Measurements from ENCODE around the gene PCDHGA8. TPM values are rescaled to one million over a fixed set of nuclear protein-coding genes. Genes with fewer than 3 reads are reported as not detected.
"Not testable (repeated sequence)": the region's sequence is repeated elsewhere in the genome, so short reads cannot be mapped to it uniquely, and the experiment has no call there.

PCDHGA8 gene
- total and polyA plus RNA-seq, 2 of the 13 experiments (the other 11 are each of a cell fraction or from before 2014, with no cell fraction given), result 0.05 to 0.29 TPM

DNA sequence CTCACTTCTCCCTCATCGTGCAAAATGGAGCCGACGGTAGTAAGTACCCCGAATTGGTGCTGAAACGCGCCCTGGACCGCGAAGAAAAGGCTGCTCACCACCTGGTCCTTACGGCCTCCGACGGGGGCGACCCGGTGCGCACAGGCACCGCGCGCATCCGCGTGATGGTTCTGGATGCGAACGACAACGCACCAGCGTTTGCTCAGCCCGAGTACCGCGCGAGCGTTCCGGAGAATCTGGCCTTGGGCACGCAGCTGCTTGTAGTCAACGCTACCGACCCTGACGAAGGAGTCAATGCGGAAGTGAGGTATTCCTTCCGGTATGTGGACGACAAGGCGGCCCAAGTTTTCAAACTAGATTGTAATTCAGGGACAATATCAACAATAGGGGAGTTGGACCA lies 38.9 kb downstream of the PCDHGA8 start:
- H3K4me3 ChIP-seq (replicated peaks in 1 of 3; ENCODE audit: insufficient read depth in 1 of 3, low read depth in 2 of 3, low read length in 3 of 3), result no peak overlapping the region
- FAIRE-seq, result no peak
- no peak for DNase-seq (ENCODE audit: low spot score)
- ChIA-PET POLR2A (no interaction called here), CTCF (ENCODE audit: low intra/inter-chr PET ratio, low total read pairs) (no interaction called here)
- intact Hi-C loops (cut with micrococcal nuclease; ENCODE audit: unreplicated experiment), result no loop called here
- no peaks in the 10 kb centered on the region for H3K27me3 ChIP-seq (ENCODE audit: control insufficient read depth in 1 of 2, insufficient read depth in 2 of 2, low read length in 2 of 2)
- no peaks in the 10 kb centered on the region for H3K36me3 ChIP-seq (replicated peaks in 1 of 2; ENCODE audit: control insufficient read depth in 1 of 2, insufficient read depth in 2 of 2, low read length in 2 of 2)
- TF ChIP-seq RELA (CRISPR knock-in tag; IDR thresholded peaks at IDR 0.05), result no peak
- no peak for TF ChIP-seq SRSF1 (optimal IDR thresholded peaks at IDR 0.05; ENCODE audit: low read depth, low read length)
- no peak for TF ChIP-seq ZSCAN31 (CRISPR knock-in tag; IDR thresholded peaks at IDR 0.05; ENCODE audit: low read depth)
- no peak for TF ChIP-seq HCFC1 (IDR thresholded peaks at IDR 0.05; ENCODE audit: low read depth, low read length)
- BruUV-seq (replicated peaks), result no TSS peak
- ATAC-seq, result no peak
- no peak overlapping the region for H3K4me2 ChIP-seq (ENCODE audit: low read depth, low read length)
- H3K27ac ChIP-seq (ENCODE audit: extremely low read length, insufficient read depth, low read length), result no peak overlapping the region
- in situ Hi-C loops (cut with HindIII; ENCODE audit: extremely low pct_ligation_motif_present, low pct_unique_long_range_greater_than_20kb), result no loop called here
- H2AFZ ChIP-seq (ENCODE audit: low read length), result no peak overlapping the region
- no peaks in the 10 kb centered on the region for H3K79me2 ChIP-seq (ENCODE audit: insufficient read depth, low read length)
- 91% methylated on average over 34 of the region's 37 CpGs for WGBS (ENCODE audit: low lambda C conversion rate)
- H3K9ac ChIP-seq (ENCODE audit: insufficient read depth, low read depth, low read length), result no peak overlapping the region
- H3K4me1 ChIP-seq (ENCODE audit: insufficient read depth, low read length), result no peaks in the 10 kb centered on the region
- H3K9me3 ChIP-seq (ENCODE audit: low read length), result peaks cover 19% of the 10 kb centered on the region; the same call in 1 of the 2 replicates
- no peaks in the 10 kb centered on the region for H4K20me1 ChIP-seq (ENCODE audit: insufficient read depth, low read length)

DNA sequence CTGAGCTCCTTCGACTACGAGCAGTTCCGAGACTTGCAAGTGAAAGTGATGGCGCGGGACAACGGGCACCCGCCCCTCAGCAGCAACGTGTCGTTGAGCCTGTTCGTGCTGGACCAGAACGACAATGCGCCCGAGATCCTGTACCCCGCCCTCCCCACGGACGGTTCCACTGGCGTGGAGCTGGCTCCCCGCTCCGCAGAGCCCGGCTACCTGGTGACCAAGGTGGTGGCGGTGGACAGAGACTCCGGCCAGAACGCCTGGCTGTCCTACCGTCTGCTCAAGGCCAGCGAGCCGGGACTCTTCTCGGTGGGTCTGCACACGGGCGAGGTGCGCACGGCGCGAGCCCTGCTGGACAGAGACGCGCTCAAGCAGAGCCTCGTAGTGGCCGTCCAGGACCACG lies 39.9 kb downstream of the PCDHGA8 start:
- ATAC-seq; H3K27ac ChIP-seq (ENCODE audit: extremely low read length, insufficient read depth, low read length); H3K79me2 ChIP-seq (ENCODE audit: insufficient read depth, low read length); BruUV-seq (replicated peaks); H3K9ac ChIP-seq (ENCODE audit: insufficient read depth, low read depth, low read length); CTCF ChIA-PET (ENCODE audit: low intra/inter-chr PET ratio, low total read pairs); intact Hi-C loops (cut with micrococcal nuclease; ENCODE audit: unreplicated experiment); H3K36me3 ChIP-seq (replicated peaks in 1 of 2; ENCODE audit: control insufficient read depth in 1 of 2, insufficient read depth in 2 of 2, low read length in 2 of 2); H4K20me1 ChIP-seq (ENCODE audit: insufficient read depth, low read length); H3K27me3 ChIP-seq (ENCODE audit: control insufficient read depth in 1 of 2, insufficient read depth in 2 of 2, low read length in 2 of 2); H2AFZ ChIP-seq (ENCODE audit: low read length); FAIRE-seq; H3K4me3 ChIP-seq (replicated peaks in 1 of 3; ENCODE audit: insufficient read depth in 1 of 3, low read depth in 2 of 3, low read length in 3 of 3); in situ Hi-C loops (cut with HindIII; ENCODE audit: extremely low pct_ligation_motif_present, low pct_unique_long_range_greater_than_20kb); H3K4me1 ChIP-seq (ENCODE audit: insufficient read depth, low read length); DNase-seq (ENCODE audit: low spot score); H3K4me2 ChIP-seq (ENCODE audit: low read depth, low read length); POLR2A ChIA-PET: not testable (repeated sequence)
- peaks cover 19% of the 10 kb centered on the region; the same call in 1 of the 2 replicates for H3K9me3 ChIP-seq (ENCODE audit: low read length)
- 86% methylated on average over 8 of the region's 38 CpGs for WGBS (ENCODE audit: low lambda C conversion rate)

- H3K4me1 ChIP-seq (ENCODE audit: insufficient read depth, low read length); in situ Hi-C loops (cut with HindIII; ENCODE audit: extremely low pct_ligation_motif_present, low pct_unique_long_range_greater_than_20kb); H2AFZ ChIP-seq (ENCODE audit: low read length); CTCF ChIA-PET (ENCODE audit: low intra/inter-chr PET ratio, low total read pairs); H3K27me3 ChIP-seq (ENCODE audit: control insufficient read depth in 1 of 2, insufficient read depth in 2 of 2, low read length in 2 of 2); FAIRE-seq; H3K79me2 ChIP-seq (ENCODE audit: insufficient read depth, low read length); H3K27ac ChIP-seq (ENCODE audit: extremely low read length, insufficient read depth, low read length); POLR2A ChIA-PET; H3K4me3 ChIP-seq (replicated peaks in 1 of 3; ENCODE audit: insufficient read depth in 1 of 3, low read depth in 2 of 3, low read length in 3 of 3); H3K9ac ChIP-seq (ENCODE audit: insufficient read depth, low read depth, low read length); intact Hi-C loops (cut with micrococcal nuclease; ENCODE audit: unreplicated experiment); H3K36me3 ChIP-seq (replicated peaks in 1 of 2; ENCODE audit: control insufficient read depth in 1 of 2, insufficient read depth in 2 of 2, low read length in 2 of 2); ATAC-seq; H4K20me1 ChIP-seq (ENCODE audit: insufficient read depth, low read length); BruUV-seq (replicated peaks); DNase-seq (ENCODE audit: low spot score); H3K4me2 ChIP-seq (ENCODE audit: low read depth, low read length): not testable (repeated sequence)
- WGBS (ENCODE audit: low lambda C conversion rate), result 82% methylated on average over 26 of the region's 29 CpGs
- H3K9me3 ChIP-seq (ENCODE audit: low read length), result peaks cover 19% of the 10 kb centered on the region; the same call in 1 of the 2 replicates
Measured at GRCh38 chr5:141432726-141433125, 40.3 kb downstream of the PCDHGA8 start.

All from HepG2 (cell line).